ENCODE measurements around the gene SHROOM3. TPM values are rescaled to one million over a fixed set of nuclear protein-coding genes. Genes with fewer than 3 reads are reported as not detected.

The SHROOM3 gene
- total and polyA plus RNA-seq, 4 donors = 4.7 to 25.8 (median 8.7) TPM

DNA sequence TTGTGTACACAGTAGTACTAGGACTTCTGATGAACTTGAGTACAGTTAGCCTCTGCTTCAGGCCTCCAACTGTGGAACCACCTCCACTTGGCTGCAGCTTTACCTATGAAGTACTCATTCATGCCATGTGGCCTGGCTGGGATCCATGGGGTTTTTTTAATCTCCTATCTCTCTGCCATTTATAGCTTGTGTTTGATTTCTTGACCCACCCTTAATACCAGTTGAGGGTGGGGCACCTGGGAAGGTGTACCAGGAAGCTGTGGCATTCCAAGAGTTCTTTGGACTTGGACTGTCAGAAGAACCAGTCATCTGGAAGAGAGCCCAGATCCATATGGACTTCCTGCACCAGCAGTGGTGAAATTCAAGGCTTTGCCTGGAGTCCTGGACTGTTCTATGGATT, 230.1 kb downstream of the SHROOM3 start:
- Histone ChIP-seq H3K36me3 (ENCODE audit: control insufficient read depth in 4 of 4, insufficient read depth in 3 of 4, low read depth in 1 of 4, low read length in 3 of 4) (peaks cover 0 to 3% (median 0%) of the 10 kb centered on the region in 4 donors), H3K4me1 (ENCODE audit: control insufficient read depth in 4 of 4, insufficient read depth in 4 of 4, low read length in 3 of 4) (peaks cover 0 to 3% (median 0%) of the 10 kb centered on the region in 4 donors), H3K27ac (ENCODE audit: low read depth in 1 of 2, low read length in 2 of 2) (no peak overlapping the region), H3K9me3 (ENCODE audit: control insufficient read depth in 4 of 4, low read length in 3 of 4) (no peaks in the 10 kb centered on the region), H3K27me3 (ENCODE audit: control insufficient read depth in 4 of 4, insufficient read depth in 4 of 4, low read length in 3 of 4) (no peaks in the 10 kb centered on the region), H3K9ac (ENCODE audit: low read depth in 1 of 2, low read length in 2 of 2) (no peak overlapping the region), H3K4me3 (ENCODE audit: low read depth in 1 of 3, low read length in 3 of 3) (no peak overlapping the region)
- DNase-seq (ENCODE audit: low spot score) = no peak
- TF ChIP-seq RAD21 (IDR thresholded peaks at IDR 0.05) (no peak), SP1 (IDR thresholded peaks at IDR 0.05) (no peak), NR2F2 (IDR thresholded peaks at IDR 0.05) (no peak), FOXA2 (IDR thresholded peaks at IDR 0.05) (no peak), YY1 (IDR thresholded peaks at IDR 0.05) (no peak), GABPA (IDR thresholded peaks at IDR 0.05 in 1 of 2, conservative IDR thresholded peaks at IDR 0.05 in 1 of 2) (no peak), TAF1 (conservative IDR thresholded peaks at IDR 0.05) (no peak), EGR1 (IDR thresholded peaks at IDR 0.05; ENCODE audit: low read depth in 2 of 2) (no peak)
- TF ChIP-seq, protein P1, sequence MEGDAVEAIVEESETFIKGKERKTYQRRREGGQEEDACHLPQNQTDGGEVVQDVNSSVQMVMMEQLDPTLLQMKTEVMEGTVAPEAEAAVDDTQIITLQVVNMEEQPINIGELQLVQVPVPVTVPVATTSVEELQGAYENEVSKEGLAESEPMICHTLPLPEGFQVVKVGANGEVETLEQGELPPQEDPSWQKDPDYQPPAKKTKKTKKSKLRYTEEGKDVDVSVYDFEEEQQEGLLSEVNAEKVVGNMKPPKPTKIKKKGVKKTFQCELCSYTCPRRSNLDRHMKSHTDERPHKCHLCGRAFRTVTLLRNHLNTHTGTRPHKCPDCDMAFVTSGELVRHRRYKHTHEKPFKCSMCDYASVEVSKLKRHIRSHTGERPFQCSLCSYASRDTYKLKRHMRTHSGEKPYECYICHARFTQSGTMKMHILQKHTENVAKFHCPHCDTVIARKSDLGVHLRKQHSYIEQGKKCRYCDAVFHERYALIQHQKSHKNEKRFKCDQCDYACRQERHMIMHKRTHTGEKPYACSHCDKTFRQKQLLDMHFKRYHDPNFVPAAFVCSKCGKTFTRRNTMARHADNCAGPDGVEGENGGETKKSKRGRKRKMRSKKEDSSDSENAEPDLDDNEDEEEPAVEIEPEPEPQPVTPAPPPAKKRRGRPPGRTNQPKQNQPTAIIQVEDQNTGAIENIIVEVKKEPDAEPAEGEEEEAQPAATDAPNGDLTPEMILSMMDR (IDR thresholded peaks at IDR 0.05; ENCODE audit: low read depth, low read length, missing input control) = no peak
- TF ChIP-seq, protein P2, sequence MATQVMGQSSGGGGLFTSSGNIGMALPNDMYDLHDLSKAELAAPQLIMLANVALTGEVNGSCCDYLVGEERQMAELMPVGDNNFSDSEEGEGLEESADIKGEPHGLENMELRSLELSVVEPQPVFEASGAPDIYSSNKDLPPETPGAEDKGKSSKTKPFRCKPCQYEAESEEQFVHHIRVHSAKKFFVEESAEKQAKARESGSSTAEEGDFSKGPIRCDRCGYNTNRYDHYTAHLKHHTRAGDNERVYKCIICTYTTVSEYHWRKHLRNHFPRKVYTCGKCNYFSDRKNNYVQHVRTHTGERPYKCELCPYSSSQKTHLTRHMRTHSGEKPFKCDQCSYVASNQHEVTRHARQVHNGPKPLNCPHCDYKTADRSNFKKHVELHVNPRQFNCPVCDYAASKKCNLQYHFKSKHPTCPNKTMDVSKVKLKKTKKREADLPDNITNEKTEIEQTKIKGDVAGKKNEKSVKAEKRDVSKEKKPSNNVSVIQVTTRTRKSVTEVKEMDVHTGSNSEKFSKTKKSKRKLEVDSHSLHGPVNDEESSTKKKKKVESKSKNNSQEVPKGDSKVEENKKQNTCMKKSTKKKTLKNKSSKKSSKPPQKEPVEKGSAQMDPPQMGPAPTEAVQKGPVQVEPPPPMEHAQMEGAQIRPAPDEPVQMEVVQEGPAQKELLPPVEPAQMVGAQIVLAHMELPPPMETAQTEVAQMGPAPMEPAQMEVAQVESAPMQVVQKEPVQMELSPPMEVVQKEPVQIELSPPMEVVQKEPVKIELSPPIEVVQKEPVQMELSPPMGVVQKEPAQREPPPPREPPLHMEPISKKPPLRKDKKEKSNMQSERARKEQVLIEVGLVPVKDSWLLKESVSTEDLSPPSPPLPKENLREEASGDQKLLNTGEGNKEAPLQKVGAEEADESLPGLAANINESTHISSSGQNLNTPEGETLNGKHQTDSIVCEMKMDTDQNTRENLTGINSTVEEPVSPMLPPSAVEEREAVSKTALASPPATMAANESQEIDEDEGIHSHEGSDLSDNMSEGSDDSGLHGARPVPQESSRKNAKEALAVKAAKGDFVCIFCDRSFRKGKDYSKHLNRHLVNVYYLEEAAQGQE (IDR thresholded peaks at IDR 0.05) = no peak

DNA sequence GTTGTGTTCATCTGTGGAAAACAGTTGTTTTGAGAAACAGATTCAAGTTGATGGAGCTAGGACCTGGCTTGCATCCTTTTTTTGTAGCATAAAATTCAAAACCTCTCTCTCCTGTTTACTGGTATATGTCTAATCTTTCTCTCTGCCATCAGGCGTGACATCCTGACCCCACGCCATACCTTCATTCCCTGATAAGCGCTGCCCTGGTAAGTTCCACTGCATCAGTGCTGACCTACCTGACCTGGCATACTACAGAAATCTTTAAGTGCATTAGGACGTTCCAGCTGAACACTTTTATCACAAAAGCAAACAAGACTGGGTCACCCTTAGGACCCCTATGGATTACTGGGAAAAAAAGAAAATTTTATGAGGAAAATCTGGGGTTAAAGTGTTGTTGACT, 230.7 kb downstream of the SHROOM3 start:
- H3K27ac ChIP-seq (ENCODE audit: low read depth in 1 of 2, low read length in 2 of 2) = no peak overlapping the region
- no peak for TF ChIP-seq FOXA1 (IDR thresholded peaks at IDR 0.05)
- TF ChIP-seq HNF4A (conservative IDR thresholded peaks at IDR 0.05) = no peak
- TF ChIP-seq YY1 (IDR thresholded peaks at IDR 0.05) = no peak
- TF ChIP-seq RXRA (IDR thresholded peaks at IDR 0.05) = no peak
- no peak for TF ChIP-seq EGR1 (IDR thresholded peaks at IDR 0.05; ENCODE audit: low read depth in 2 of 2)
- TF ChIP-seq JUND (IDR thresholded peaks at IDR 0.05) = no peak
- TF ChIP-seq, protein P3, sequence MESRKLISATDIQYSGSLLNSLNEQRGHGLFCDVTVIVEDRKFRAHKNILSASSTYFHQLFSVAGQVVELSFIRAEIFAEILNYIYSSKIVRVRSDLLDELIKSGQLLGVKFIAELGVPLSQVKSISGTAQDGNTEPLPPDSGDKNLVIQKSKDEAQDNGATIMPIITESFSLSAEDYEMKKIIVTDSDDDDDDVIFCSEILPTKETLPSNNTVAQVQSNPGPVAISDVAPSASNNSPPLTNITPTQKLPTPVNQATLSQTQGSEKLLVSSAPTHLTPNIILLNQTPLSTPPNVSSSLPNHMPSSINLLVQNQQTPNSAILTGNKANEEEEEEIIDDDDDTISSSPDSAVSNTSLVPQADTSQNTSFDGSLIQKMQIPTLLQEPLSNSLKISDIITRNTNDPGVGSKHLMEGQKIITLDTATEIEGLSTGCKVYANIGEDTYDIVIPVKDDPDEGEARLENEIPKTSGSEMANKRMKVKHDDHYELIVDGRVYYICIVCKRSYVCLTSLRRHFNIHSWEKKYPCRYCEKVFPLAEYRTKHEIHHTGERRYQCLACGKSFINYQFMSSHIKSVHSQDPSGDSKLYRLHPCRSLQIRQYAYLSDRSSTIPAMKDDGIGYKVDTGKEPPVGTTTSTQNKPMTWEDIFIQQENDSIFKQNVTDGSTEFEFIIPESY (IDR thresholded peaks at IDR 0.05) = no peak
- no peak for TF ChIP-seq TAF1 (conservative IDR thresholded peaks at IDR 0.05)
- TF ChIP-seq, protein P2 (IDR thresholded peaks at IDR 0.05) = no peak
- no peak for TF ChIP-seq RAD21 (IDR thresholded peaks at IDR 0.05)
- TF ChIP-seq NR2F2 (IDR thresholded peaks at IDR 0.05) = no peak
- no peak for TF ChIP-seq SP1 (IDR thresholded peaks at IDR 0.05)
- TF ChIP-seq FOXA2 (IDR thresholded peaks at IDR 0.05) = no peak
- WGBS = 74% methylated on average over 4 of the region's 4 CpGs

More for the DNA sequence above, 230.7 kb downstream of the SHROOM3 start:
- DNase-seq (ENCODE audit: low spot score) = no peak
- peaks cover 0 to 3% (median 0%) of the 10 kb centered on the region in 4 donors for H3K4me1 ChIP-seq (ENCODE audit: control insufficient read depth in 4 of 4, insufficient read depth in 4 of 4, low read length in 3 of 4)
- peaks cover 0 to 3% (median 0%) of the 10 kb centered on the region in 4 donors for H3K36me3 ChIP-seq (ENCODE audit: control insufficient read depth in 4 of 4, insufficient read depth in 3 of 4, low read depth in 1 of 4, low read length in 3 of 4)
- no peaks in the 10 kb centered on the region for H3K9me3 ChIP-seq (ENCODE audit: control insufficient read depth in 4 of 4, low read length in 3 of 4)
- no peaks in the 10 kb centered on the region for H3K27me3 ChIP-seq (ENCODE audit: control insufficient read depth in 4 of 4, insufficient read depth in 4 of 4, low read length in 3 of 4)
- H3K4me3 ChIP-seq (ENCODE audit: low read depth in 1 of 3, low read length in 3 of 3) = no peak overlapping the region
- no peak overlapping the region for H3K9ac ChIP-seq (ENCODE audit: low read depth in 1 of 2, low read length in 2 of 2)

All from liver (tissue), 9 donors.